GM19438 (cell line): ENCODE measurements around the gene AVPR2.

Experiments used
- ATAC-seq: cut with Tn5 transposase; IDR thresholded peaks from one replicate; pipeline ENCODE4 v1.9.1; 2021; ENCODE audit warnings: low read depth; ENCODE audit not compliant: unreplicated experiment

Gene AVPR2

DNA sequence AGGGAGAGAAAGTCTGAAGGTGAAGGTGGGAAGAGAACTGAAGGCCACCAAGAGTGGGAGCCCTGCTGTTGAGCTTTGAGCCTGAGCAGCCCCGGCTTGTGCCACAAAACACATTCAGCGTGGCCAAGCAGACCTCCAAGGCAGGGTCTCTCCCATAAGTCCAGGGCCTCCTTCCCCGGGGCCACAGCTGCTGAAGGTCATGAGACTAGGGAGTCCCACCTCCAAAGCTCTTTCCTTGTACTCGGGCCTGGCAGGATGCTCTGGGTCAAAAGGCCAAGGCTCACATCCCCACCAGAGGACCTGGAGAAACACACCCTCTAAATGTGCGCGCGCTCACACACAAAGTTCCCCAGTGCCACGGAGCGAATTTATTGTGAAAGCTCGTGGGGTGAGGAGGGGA, 25.1 kb downstream of the AVPR2 start:
- no peak for ATAC-seq

DNA sequence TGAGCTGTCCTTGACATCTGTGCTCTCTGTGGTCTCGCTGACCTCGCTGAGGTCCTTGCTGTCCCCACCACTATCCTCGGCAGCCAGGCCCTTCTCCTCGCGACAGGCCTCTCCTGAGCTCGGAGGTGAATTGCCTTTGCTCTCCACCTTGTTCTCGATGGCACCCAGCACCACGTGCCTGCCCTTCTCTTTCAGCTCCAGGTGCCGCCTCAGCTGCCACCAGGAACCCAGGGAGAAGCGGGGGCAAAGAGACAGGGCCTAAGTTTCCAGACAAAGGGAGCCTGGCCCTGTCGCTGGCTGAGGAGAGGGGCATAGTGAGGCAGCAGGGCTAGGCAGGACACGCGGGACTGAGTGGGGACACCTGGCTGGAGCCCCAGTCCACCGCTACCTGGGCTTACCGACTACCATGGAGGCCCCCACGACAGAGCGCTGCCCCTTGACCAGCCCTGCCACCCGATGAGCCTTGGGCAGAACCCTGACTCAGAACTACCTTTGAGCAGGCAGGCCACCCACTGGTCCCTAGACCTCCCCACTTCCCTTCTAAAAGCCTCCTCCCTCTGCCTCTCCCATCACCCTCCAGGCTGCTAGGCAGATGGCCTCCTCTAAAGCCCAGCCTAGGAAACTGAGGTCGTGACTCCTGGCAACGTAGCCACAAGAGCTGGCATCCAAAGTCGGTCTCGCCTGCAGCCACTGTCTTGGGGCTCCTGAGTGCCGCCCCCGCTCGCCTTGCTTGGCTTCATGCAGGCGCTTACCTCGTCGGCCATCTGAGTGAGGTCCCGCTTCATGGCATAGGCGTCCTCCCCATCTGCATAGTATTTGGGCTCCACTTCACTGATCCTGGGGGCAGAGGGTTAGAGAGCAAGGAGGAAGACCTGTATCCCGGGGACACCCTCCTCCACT, 25.8 kb downstream of the AVPR2 start:
- no peak for ATAC-seq

DNA sequence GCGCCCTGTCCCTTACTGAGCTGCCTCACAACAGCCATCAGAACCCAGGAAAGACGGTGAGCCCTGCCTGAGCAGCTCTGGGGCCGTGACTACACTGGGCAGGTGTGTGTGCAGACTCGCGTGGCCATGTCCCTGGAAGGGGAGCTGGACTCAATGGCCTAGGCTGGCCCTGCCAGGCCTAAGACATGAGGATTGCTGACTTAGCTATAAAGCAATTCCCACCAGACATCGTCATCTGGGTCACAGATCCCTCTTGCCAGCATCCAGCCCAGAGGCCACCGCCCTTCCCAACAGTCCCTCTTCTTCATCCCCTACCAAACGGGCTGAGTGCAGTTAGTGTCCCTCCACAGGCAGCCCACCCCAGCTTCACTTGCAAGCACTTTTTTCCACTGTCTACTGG, 26.7 kb downstream of the AVPR2 start:
- no peak for ATAC-seq

DNA sequence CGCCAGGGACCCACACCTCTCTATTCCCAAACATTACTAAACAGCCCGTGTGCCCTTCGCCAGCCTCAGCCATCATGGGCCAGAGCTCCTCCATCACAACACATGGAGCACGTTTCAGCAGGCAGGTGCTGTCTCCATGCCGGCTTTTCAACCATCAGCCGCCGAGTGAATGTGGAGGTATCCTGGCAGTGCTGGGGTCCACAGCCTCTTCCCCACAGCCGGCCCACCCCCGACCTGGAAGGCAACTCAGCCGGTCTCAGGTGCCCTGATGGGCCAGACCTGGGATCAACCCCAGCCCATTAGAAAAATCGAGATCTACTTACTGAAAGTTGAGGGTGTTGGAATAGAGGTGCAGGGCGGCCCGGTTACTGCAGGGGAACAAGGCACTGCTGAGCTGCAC, 27.3 kb downstream of the AVPR2 start:
- ATAC-seq = no peak

DNA sequence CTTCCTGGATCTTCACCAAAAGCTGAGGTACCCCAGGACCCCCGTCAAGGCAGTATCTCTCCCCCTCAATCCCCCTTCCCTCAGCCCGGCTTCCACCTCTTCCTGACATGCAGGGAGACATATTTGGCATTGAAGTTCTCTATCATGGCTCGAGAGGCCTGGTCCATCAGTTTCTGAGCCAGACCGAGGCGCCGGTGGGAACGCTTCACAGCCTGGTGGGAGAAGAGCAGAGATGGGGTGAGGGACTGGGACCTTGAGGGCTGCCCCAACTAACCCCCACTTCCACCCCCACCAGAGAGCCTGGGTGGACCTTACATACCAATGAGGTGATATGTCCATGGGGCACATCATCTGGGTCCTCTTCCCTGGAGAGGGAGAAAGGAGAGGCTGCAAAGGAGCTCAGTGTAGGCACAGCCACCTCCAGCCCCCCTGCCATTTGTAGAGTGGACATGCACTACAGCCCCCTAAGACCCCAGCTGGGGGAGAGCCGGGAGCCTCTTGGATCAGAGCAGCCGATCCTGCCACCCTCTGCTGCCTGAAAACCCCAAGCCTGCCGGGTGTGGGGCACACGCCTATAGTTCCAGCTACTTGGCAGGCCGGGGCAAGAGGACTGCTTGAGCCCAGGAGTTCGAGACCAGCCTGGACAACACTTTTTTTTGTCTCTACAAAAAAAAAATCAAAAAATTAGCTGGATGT, 27.9 kb downstream of the AVPR2 start:
- no peak for ATAC-seq

DNA sequence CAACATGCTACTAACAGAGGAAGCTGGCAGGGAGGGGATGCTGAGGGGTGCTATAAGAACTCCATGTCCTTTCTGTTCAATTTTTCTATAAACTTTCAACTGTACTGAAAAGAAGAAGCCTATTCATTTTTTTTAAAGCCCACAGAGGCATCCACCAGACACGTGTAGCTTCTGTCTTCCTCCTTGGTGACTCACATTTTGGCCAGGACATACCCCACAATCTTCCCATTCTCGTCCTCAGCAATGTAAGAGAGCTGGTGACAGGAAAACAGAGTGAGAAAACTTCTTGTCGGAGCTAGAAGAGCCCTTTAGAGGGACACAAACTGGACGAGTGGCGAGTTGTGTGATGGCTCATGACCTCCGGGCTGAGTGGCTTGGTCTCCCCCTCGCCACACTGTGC, 29.3 kb downstream of the AVPR2 start:
- no peak for ATAC-seq

DNA sequence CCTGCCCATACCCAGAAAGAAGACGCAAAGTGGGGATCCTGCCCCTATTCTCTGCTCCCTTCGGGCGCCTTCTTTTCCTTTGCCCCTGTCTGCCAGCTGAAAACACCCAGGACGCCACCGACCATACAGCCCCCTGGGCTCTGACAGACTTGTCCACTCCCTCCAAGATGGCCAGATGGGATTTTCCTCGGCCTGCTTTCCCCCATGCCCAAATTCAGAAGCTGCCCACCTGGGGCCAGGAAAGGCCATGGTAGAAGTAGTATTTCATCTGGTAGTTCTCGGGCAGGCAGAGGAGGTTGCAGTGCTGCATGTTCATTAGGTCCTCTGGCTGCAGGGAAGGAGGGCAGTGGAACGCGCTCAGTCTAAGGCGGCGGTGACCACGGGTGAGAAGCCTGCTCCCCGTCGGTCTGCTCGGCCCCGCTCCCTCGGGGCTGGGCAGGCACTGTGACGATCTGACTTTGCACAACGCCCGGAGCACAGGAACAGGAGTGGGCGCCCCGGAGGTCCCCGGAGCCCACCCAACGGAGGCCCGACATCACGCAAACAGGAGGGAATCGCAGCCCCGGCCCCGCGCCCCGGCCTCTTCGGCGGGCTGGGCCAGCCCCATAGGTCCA, 29.8 kb downstream of the AVPR2 start:
- ATAC-seq = peak; percentile 4

DNA sequence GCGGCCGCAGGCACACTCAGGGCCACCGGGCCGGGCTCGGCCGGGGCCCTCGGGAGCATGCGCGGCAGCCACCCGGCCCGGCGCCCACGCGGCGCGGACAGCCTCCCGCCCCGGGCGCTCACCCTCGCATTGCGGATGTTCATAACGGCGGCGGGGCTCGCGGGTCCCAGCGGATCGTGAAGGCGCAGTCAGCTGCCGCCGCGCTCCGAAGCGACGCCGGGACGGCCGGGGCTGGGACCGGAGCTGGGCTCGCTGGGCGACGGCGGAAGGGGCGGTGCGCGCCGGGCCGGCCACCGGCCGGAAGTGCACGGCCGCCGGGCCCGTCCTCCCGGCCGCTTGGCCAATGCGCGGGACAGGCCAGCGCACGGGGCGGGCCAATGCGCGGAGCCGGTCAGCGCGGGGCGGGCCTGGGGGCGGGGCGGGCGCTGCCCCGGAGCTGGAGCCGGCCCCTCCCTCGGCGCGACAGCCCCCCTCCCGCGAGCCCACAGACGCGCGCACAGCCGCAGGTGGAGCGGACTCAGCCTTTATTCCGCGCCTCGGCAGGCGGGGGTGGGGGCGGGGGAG, 30.4 kb downstream of the AVPR2 start, which contains the start of gene NAA10:
TSS of gene NAA10 (minus strand) at position 276 of the 564 bp plus-strand sequence. CDS start at position 143, 133 bp downstream.
- ATAC-seq = peak; percentile 90

DNA sequence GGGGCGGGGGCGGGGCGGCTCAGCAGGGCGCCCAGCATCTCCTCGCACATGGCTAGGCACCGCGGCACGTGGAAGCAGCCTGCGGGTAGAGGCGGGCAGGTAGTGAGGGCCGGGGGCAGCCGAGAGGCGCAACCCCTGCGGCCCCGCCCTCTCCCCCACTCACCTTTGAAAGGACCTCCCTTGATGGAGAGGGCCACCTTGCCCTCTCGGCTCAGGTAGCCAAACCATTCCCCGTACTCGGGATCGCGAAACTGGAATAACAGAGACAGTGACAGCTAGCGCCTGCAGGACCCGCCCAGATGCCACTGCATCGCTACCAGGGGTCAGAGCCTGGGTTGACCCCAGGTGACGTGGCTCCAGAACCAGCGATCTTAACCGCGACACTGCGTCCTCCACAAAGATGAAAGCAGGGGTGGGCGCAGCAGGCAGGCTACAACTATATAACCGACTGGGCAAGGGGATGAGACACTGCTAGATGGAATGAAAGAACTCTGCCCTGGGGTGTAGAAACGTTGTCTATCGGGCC, 30.9 kb downstream of the AVPR2 start:
- ATAC-seq = peak; percentile 13

DNA sequence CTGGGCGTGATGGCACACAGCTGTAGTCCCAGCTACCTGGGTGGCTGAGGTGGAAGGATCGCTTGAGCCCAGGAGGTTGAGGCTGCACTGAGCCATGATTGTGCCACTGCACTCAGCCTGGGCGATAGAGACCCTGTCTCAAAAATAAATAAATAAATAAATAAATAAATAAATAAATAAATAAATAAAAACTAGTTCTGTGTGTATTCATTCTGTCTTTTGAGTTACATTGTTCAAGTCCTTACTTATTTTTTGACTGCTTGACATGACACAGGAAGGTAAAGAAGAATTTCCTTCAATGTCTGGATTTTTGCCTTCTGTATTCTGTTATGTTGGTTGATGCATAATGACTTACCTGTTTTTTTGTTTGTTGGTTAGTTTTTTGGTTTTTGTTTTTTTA, 32.6 kb downstream of the AVPR2 start:
- no peak for ATAC-seq

DNA sequence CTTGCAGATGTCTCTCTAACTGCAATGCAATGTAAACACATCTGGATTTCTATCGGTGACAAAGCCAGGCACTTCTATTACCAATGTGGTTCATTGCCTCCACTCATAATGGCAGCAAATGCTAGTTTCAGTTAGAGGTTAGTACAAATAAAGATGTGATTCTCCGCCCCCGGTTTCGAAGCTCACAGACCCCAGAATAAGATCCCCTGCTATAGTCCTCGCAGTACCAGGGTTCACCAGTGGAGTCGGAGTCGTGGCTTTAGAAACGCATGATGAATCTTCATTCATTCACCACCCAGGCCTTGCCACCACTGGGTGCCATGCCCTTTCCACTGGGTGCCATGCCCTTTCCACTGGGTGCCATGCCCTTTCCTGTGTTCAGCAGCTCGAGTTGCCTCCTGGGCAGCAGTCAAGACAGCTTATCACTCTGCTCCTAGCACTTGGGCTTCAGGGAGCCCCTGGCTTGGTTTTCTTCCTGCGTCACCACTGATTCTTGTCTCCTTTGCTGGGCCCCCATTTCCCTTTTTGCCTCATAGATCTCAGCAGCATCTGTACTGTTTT, 33.8 kb downstream of the AVPR2 start:
- no peak for ATAC-seq

DNA sequence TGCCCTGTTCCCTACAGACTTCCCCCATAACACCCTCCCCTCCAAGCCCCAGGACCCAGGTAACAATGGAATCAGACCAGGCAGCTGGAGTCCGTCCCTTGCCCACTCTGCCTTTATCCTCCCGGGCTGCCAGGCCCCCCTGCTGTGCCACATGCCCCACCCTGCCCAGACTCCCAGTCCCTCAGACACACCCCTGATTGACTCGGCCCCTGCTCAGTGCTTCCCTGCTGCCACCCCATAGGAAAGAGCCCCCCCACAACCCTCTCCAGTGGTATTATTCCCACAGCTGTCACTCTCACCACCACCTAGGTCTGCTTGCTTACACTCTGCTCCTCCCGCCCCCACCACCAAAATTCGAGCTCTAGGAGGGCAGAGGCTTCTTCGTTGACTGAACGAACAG, 35.1 kb downstream of the AVPR2 start:
- no peak for ATAC-seq

DNA sequence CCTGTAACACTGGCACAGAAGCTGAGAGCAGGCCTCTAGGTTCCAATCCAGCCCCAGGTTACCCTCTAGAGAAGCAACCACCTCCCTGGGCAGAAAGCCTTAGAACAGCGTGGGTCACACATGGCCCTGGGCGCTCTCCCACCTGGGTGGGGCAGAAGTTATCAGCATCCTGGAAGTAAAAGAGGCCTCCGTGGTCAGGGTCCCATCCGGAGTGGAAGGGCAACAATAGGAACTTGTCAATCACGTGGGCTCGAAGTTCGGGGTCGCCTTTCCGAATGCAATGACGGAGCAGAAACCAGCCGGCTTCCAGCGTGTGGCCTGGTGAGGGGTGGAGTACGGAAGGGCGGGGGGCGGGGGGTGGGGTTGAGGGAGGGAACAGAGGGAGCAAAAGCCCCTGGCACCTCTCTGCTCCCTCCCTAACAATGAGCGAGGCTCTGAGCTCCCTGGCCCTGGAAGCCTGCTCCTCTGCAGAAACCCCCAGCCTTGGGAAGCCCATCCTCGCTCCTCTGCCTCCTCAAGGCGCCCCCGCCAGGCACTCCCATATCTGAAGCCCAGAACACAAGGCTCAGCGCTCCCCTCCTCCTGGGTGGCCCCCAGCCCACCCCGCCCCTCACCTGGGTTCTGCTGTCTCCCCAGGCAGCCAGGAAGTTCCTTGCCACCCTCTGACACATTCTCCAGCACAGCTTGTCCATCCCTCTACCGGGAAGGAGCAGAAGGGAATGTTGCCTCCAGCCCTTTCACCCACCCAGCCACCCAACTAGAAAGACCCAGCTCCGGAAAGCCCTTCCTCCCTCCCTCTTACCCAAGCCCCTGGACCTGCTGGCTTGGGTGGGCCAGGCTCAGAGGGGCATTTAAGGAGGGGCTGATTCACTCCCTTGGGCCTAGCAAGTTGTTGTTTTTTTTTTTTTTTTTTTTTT, 37.1 kb downstream of the AVPR2 start:
- no peak for ATAC-seq

DNA sequence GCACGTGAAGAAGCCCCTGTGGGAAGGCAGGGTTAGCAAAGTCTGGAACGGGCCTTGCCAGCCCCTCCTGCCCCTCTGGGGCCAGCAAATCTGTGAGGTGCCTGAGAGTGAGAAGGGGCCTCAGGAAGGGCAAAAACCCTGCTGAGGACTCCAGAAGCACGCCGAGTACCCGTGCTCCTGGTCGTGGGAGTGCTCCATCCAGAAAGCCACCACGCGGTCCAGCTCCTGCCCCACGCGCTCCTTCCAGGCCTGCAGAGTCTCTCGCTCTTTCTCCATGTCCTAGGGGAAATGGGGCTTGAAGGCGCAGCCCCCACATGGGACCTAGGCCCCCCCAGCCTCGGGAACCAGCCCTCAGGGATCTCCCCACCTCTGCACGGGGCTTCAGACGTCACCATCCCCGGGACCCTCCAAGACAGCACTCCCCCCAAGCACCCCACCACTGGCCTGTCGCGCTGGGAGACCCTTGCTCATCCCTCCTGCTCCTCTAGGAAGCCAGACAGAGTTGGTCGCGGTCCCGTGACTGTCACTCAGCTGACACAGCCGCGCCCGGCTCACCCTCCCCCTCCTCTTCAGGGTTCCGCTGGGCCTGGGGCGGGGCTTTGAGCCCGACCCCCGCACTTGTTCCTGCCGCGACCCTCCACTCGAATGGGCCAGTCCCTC, 39.8 kb downstream of the AVPR2 start, which contains the start of gene RENBP:
TSS of gene RENBP (minus strand) at position 504 of the 660 bp plus-strand sequence. CDS start at position 471, 33 bp downstream.
- ATAC-seq = no peak

DNA sequence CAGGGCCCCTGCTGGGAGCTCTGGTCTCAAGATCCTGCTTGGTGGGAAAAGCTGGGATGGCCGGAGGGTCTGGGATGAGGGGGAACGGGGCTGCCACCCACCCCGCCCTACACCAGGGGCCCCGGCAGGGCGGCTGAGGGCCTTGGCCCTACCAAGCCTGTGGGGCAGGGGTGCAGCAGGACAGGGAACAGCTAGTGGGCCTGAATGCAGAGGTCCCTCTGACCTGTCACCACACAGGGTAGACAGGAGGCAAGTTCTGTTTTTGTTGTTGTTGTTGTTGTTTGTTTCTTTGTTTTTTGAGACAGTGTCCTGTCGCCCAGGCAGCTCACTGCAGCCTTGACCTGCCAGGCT, 40.3 kb downstream of the AVPR2 start:
- no peak for ATAC-seq

DNA sequence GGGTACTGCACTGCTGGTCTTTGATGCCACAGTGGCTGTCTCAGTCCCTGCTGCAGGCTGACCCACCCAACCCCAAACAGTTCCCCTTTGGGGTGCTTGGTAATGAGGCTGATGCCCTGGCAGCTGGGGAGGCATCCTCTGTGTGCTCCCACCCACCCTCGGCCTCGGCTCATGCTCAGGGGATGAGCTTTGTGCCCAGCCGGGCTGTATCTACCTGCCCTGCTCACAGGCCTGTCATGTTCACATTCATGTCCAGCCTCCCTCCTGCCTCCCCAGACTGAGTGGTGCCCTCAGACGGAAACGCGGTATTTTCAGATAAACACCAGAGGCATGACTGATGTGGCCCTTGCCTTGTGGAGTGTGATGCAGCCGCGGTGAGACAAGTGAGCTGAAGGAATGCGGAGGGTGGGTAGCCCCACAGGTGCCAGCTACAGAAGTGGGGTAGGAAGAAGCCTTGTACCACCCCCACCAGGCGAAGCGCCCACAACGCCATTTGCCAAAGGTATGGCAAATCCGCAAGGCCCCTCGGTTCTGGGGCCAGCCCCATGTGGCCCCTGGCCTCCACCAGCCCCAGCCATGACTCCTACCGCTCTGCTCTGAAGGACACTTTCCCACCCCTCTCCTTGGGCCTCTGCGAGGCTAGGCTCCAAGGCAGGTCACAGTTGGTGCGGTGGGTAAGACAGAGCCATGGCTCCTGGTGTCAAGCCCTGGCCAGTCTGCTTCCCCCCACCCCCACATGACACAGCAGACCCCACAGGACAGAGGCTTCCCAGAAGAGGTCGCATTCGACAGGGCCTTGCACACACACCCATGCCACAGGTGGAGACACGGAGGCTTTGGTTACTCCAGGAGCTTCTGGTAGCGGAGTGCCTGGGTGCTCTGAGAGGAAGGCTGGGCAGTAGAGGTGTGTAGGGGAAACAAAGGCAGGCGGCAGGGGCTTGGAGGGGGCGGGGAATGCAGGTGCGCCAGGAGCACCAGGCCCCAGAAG, 41.8 kb downstream of the AVPR2 start:
- ATAC-seq = no peak

DNA sequence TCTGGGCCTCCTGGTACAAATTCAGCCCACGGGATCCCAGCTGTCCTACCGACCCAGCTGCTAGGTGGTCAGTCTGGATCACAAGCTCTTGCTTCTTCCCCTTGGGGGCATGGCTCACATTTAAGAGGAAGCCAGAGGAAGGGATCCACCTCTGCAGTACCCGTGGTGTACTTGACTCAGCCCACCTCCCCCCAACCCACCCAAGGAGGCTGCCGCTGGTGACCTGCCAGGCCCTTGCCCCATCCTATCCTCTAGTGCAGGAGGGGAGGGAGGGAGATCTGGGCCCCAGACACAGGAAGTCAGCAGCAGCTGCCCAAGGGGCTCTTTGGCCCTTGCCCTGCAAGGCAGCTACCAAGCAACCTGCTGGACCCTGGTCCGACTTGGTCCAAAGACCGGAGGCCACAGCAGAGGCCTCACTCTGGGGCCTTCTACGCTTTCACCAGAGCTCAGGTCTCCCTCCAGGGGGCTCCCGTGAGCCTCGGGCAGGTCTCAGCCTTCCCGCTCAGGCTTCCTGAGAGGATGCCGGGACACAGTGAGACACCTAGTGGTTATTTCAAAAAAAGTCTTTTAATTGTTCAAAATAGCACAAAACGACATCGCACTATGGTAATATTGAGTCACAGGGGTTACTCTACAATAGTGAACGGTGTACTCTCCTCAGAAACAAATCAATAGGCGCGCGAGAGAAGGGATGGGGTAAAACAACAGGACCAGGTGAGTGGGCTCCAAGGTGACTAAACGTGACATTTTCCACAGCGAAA, 42.7 kb downstream of the AVPR2 start:
- ATAC-seq = no peak
